Activated T-helper 1 cell treated with anti-CD3 and anti-CD28 coated beads, Interleukin-2, amount 50 U/mL, for 16 hours (primary cell): ENCODE data around the gene CHKB.
A peak's percentile ranks its signal among the peaks of the same experiment; 100 is the strongest.

ENCODE experiments used
- DNase-seq, 2 donors: peaks; one replicate each; pipeline ENCODE4 v3.0.0-alpha.2; 2020; ENCODE audit warnings: low read depth in 1 of 2, low spot score in 1 of 2

Gene CHKB

DNA sequence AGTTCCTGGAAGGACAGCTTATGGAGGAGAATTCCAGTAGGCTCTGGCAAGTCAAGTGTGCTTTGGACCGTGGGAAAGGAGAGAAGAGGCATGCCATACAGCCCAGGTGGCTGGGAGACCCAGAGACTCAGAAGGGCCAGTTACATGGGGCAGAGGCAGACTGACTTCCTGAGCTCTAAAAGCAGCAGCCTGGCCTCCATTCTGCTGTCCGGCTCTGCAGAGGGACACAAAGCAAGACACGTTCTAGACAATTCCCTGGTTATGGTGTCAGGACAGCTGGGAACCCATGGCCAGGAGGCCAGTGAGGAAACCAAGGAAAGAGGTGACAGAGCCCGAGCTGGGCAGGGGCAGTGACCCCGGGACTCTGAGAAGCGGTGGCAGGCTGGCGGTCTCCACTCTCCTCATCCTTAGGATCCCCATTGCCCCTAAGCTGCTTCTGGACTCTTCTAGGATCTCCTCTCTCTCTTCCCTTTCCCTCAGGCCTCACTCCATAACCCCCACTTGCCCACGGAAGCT is 7.2 kb downstream of the CHKB start:
- DNase-seq = no peak

DNA sequence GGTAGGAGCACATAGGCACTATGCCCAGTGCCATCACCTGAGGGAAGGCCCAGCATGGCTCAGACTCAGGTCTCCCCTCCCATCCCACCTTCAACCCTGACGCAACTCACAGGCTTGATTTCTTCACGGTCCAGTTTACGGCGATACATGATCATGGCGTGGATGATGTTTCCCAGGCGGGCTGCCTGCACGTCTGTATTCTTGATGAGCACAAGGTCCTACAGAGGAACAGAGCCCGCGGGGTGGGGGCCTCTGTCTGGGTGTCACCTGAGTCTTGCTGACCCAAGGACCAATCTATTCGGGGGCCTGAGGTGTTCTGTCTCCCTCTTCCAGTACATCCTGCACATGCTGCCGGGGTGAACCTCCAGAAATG is 8.3 kb downstream of the CHKB start:
- no peak for DNase-seq

DNA sequence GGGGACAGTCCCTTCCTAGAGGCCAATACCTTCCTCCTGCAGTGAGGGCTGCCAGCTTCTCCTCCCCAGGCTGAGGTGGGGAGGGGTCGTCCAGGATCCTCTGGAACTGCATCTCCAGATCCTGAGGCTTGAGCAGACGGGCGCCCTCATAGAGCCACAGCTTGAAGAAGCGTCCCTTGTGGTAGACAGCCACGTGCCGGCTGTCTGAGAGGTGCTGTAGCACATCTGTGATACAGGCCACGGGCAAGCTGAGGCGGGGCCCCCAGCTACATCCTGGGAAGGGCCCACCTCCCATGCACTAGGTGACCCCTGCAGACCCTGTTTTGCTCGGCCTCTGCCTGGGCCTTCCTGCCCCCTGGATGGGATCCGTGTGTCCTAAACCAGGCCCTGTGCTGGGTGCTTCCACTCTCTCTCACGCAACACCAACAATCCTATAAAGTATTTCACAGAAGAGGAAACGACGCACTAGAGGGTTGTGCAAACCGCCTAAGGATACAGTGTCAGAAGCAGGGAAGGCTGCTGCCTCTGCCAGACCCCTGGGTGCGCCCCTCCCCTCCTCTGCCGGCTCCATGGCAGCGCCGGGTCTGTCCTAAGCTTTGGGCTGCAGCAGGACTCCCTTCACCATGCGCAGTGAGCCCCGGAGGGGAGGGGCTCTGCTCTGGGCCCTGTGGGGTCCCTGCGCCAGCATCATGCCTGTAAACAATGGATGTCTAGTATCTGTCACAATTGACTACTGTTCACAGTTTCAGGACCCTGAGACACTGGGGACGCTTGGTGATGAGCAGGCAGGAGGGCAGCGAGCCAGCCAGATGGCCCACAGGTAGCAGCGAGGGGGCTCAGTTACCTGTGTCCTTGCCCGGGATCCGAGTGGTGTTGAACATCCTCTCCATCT is 8.9 kb downstream of the CHKB start:
- DNase-seq = no peak

DNA sequence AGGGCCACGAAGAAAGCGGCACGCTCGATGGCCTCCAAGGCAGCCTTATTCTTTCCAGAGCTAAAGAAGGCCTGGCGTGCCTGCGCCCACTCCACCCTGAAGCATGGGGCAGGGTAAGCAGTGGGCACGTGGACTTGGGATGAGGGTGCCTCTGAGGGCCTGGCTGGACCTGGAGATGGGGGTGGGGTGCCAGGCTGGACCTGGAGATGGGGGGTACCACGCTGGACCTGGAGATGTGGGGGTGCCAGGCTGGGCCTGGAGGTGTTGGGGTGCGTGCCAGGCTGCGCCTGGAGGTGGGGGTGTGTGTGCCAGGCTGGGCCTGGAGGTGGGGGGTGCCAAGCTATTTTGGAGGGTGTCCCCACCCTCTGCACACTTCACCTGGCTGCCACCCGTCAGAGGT is 9.7 kb downstream of the CHKB start:
- DNase-seq = no peak

DNA sequence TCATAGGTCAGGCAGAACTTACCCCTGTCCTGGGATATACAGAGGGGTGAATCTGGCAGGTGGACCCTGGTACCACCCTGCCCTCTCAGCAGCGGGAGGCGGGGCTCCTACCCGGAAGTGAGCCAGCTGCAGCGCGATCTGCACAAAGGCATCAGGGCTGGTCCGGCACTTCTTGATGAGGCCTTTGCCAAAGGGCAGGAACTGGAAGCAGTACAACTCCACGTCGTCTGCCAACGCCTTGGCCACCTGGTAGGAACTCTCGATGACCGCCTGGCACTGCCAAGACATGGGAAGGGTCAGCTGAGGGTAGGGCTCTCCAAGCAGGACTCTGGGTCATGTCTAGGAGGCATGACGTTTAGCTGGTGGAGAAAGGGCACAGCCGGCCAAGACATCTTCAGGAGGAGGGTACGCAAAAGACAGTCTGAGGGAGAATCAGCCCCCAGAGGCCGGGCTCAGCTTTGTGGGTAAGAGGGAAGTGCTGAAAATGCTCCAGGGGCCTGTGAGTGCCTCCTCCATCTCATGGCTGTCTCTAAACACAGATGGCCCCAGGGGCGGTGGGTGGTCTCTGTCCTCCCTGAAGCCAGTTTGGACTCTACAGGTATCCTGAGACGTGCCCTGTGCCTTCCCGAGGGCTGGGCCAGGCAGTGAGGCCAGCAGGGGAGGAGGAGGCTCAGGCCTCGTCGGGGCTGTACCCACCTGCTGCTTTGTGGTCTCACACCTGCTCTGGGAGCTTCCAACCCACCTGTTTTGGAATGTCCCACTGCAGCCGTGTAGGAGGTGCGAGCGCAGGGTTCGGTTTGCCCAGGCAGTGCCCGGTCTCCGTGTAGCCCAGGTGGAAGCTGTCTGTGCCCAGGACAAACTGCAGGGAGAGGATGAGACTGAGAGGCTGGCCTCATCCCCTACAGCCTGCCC is 11.1 kb downstream of the CHKB start:
- DNase-seq = no peak

DNA sequence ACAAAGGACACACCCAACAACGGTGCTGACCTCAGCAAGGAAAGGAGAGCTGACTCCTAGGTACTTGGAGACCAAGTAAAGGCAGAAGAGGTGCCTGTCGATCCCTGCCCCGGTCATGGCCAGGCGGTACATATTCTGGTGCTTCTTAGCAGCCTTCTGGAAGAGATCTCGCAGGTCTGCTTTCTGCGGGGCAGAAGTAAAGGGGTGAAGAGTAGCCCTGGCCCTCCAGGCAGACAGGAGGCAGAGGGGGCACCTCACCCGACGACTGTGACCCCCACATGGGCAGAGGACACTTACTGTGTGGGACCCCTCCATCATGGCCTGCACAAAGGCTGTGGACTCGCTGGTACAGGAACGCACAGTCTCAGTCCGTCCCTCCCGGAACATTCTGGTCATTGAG is 11.8 kb downstream of the CHKB start:
- DNase-seq = no peak

DNA sequence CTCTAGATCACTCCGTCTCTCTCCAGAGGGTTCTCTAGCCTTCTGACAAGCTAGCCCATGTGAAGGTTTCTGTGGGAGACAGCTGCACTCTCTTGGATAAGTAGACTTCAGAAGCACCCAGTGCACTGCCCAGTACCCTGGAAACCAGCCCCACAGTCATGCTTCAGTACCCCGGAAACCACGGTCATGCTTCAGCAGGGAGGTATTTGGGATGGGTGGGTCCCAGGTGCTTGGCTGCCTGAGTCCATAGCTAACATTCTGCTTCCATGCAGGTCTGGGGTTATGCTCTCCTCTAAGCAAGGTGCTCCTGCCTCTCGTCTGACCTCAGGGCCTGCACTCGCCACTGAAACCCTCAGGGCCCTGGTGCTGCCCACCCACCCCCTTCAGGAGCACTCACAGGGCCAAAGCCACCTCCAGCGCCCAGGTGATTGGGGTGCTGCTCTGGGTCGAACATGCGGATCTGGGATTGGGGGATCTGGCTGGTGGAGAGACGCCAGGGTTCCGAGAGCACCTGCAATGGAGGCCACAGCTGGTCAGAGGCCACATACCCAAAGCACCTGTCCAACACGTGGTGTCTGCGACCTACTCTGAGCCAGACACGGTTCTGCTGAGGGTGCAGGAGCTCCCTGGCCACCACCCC is 12.6 kb downstream of the CHKB start:
- no peak for DNase-seq

DNA sequence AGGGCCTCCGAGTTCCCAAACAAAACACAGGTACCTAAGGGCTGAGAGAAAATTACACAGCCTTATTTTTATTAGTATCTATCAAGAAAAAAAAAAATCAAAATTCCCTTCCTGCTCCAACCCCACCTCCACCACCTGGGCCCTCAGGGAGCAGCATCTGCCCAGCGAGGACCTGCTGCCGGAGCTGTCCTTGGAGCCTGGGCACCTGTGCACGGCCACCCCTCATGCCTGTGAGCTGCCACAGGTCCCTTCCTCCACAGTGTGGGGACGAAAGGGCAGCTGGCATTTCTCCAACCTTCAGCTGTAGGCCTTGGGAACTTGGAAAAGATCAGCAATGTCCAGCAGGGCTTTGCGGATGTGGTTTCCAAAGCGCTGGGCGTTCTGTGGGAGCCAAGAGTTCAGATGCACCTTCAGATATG is 13.6 kb downstream of the CHKB start:
- no peak for DNase-seq

DNA sequence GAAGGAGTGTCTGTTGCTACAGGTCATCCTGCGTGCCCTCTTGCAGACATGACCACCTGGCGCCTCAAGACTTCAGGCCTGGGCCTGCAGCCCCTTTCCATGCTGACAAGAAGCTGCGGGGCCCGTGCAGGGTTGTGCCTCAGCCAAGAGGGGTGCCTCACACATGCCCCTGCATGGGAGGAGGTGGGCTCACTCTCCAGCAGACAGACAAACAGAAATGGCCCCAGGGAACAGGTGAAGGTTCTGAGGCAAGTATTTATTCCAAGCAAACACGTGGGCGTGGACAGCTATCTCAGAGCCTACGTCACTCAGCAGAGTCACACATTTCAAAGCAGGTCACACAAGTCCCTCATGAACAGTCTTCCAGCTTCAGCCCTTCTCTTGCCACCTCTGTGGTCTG is 14.0 kb downstream of the CHKB start:
- no peak for DNase-seq

DNA sequence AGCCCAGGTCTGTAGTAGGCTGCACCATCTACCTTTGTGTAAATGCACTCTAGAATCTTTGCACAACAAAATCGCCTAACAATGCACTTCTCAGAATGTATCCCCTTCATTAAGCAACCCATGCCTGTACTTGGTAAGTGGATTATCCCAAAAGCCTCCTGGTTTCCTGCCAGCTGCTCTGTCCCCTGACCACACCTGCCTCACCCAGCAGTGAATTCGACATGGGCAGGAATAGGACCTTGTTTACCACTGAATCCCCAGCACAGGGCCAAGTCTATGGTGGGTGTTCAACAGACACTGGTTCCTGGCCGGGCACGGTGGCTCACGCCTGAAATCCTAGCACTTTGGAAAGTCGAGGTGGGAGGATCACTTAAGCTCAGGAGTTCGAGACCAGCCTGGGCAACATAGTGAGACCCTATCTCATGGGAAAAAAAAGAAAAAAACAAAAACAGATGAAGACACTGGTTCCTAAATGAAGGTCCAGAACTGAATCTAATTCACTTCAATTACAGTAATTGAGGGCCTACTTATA is 14.9 kb downstream of the CHKB start:
- DNase-seq = no peak

DNA sequence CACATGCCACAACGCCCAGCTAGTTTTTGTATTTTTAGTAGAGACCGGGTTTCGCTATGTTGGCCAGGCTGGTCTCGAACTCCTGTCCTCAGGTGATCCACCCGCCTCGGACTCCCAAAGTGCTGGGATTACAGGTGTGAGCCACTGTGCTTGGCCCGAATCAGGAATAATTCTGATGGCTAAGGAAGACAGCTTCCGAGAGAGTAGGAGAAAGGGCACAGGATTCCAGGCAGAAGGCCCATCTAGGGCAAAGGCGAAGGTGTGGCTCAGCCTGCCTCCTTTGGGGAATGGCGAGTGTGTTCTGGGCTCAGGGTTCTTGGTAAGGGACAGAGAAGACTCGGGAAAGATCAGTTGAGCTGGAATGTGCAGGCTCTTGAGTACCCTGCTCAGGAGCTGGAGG is 18.4 kb downstream of the CHKB start:
- no peak for DNase-seq

DNA sequence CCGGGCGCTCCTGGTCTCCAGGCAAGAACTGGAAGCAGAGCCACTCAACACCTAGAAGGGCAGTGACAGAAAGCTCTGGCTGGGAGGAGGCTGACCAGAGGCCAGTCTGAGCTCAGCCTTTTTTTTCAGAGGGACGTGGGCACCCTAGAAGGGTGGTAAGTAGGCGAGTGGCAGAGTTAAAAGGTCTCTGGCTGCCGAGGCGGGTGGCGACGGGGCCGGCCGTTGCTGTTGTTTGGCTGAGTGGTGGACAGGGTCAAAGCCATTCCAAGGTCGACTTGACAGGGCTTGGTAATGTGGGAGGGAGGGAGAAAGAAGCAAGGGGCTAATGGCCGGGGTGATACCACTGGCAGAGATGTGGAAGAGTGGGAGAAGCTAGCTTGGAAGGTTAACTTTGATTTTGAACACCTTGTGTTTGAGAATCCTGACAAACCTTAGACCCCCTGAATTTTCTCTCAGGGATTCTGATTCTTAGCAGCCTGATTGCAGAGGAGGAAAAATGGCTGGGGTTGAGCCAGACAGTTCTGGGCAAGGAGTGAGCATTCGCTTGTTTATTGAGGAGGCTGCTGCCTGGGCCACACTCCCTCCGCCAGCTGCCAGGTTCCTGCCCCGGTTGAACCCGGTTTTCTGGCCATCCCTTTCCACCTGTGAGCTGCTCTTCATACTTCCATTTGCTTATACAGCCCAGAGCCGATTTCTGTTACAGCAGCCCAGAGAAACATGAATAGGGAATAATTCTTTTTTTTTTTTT is 19.1 kb downstream of the CHKB start:
- DNase-seq = no peak

DNA sequence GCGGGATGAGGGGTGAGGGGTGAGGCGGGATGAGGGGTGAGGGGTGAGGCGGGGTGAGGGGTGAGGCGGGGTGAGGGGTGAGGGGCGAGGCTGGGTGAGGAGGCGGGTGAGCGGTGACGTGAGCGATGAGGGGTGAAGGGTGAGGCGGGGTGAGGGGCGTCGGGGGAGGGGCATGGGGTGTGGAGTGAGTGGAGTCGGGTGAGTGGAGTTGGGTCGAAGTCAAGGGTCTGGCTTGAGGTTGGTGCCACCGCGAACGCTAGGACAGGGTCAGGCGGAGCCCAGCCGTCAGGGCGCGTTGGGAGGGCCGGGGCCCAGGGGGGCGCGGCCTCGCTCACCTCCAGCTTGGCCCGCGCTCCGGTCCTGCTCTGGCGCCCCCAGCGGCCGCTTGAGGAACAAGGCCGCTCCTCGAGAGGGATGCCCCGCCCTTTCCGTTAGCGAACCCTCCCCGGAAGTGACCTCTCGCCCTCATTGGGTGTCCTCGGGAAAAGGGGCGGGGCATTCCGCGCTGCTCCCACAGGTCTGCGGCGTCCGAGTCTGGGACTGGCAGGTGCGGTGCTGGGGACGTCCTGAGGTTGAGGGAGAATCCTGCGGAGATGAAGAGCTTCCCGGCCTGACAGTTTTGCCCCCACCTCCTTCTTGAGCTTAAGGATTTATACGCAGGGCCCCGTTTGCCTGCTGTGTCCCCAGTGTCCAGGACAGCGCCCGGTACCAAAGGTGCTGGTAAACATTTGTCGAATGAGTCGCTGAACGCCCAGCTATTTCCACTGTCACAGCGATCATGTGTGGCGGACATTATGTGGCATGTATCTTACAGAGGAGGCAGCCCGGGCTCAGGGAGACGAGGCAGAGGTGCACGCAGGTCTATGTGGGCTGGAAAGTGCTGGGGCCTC is 19.9 kb downstream of the CHKB start, which contains the start of gene SYCE3:
Gene SYCE3 (minus strand): TSS at position 397 of the 890 bp plus-strand sequence. CDS start 6,514 bp downstream, outside the sequence.
- peak; percentile 94 to 95 for DNase-seq

DNA sequence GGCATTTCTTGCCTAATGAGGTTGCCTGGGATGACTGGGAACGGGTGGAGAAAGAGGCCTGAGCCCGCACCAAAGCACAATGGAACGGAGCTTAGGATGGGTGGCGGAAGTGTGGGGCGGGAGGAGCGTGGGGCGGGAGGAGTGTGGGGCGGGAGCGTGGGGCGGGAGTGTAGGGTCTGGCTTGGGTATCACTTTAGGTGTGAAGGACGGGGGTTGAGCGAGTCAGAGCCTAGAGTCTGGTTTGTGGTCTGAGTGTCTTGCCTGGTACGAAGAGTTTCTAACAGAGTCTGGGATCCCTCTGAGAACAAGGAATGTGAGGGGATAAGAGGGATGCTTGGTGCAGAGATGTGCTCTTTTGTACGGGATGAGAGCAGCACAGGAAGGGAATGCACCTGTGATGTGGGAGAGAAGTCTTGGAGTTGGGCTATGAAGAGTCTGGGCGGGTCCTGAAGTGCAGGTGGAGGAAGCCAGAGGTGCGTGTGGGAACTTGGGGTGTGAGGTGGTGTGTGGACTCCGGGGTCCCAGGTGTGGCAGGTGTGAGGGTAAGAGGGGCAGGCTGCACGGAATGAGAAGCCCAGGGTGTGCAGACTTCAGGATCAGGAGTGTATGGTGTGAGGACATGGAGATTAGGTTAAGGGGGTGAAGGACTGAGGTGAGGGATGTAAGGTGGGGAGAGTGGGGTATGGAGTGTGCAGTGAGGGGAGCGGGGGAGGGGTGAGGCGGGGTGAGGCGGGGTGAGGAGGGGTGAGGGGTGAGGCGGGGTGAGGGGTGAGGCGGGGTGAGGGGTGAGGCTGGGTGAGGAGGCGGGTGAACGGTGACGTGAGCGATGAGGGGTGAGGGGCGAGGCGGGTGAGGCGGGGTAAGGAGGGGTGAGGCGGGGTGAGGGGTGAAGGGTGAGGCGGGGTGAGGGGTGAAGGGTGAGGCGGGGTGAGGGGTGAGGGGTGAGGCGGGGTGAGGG is 21.0 kb downstream of the CHKB start:
- DNase-seq = no peak

DNA sequence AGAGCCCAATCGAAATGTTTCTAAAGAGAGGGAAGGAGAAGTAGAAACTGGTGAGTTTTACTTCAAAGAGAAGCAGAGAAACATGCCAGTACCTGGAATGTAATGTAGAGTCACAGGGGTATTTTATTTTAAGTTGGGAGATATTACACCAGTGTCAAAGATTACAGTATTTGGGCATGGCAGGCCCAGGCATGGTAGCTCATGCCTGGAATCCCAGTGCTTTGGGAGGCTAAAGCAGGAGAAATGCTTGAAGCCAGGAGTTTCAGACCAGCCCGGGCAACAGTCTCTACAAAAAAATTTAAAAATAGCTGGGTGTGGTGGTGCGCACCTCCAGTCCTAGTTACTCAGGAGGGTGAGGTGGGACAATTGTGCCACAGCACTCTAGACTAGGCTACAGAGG is 22.6 kb downstream of the CHKB start:
- DNase-seq = no peak

DNA sequence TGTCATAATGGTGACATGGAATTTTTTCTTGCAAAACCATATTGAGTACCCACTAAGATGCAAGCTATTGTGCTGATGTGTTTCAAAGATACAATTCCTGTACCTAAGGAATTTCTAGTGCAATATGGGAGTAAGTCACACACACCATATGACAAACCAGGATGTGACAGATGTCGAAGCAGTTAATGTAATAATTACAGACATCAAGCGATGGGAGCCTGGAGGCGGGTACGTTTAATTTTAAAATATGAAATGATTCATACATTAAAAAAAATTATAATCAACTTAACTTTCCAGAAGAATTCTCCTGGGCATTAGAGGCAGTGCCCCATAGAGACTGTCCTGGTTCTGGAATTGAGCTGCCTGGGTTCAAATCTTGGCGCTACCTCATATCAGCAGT is 25.9 kb downstream of the CHKB start:
- no peak for DNase-seq

DNA sequence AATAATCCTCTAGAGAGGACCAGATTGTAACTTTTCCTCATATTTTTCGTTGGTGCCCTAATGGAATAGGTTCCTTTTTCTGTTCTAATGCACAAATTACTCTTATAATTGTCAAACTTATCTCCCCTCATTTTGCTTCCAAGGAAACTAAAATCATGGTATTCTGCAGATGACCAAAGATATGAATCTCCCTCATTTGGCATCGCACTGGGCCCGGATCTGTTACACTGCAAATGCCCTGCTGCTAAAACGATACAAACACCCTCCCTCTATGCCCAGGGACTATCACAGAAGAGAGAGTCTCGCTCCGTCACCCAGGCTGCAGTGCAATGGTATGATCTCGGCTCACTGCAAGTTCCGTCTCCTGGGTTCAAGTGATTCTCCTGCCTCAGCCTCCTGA is 29.3 kb downstream of the CHKB start:
- DNase-seq = no peak

DNA sequence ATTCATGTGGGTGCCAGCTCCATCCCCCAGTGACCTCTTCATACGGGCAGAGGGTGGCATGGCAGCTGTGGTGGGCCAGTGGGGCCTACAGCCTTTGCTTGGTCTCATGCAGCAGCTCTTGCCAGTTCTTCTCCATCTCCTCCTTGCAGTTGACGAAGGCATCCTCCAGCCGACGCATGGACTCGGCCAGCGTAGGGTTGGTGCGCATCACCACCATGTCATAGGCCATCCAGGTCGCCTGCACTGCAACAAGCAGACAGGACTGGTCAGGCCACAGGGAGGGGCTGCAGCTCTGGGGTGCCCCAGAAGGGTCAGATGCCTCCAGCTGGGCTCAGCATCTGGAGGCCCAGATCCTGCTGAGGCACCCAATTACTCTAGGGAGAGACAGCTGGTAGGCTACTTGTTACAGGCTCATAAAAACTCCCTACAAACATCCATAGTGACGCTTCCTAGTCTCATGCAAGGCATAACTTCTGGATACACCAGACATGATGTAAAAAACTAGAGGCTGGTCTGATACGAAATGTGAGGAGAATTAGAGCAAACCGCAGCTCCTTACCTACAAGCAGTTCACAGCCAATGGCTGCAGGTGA is 31.4 kb downstream of the CHKB start:
- DNase-seq = no peak
